GM12874 (cell line): ENCODE results near the gene WDR3.

Experiments
- CTCF ChIP-seq: IDR thresholded peaks from 2 replicates; pipeline ENCODE4 v1.5.1; 2011; ENCODE audit warnings: low read depth, mild to moderate bottlenecking, control low read depth, low read length, moderate library complexity; ENCODE audit not compliant: insufficient read depth

Gene WDR3

GRCh38 chr1:117981455-117982192, 52.1 kb downstream of the WDR3 start:
- no peak for TF ChIP-seq CTCF

- no peak for TF ChIP-seq CTCF
Observed at GRCh38 chr1:117985239-117985638, 55.7 kb downstream of the WDR3 start.

DNA sequence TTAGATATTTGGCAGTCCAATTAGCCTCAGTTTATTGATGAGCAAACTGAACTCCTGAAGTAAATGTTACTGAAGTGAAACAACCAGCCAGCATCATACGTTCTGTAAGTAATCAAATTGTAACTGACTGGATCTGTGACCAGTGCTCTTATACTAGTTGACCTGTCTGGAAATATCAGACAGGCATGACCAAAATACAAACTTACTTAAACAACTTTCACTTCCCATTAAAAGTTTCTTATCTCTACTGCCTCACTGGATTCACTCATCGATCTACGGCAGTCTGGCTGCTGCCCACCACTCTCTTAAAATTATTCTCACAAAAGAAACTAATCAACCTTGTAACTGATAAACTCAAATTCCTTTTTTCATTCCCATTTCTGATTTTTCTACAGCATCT, 56.4 kb downstream of the WDR3 start:
- TF ChIP-seq CTCF: no peak

DNA sequence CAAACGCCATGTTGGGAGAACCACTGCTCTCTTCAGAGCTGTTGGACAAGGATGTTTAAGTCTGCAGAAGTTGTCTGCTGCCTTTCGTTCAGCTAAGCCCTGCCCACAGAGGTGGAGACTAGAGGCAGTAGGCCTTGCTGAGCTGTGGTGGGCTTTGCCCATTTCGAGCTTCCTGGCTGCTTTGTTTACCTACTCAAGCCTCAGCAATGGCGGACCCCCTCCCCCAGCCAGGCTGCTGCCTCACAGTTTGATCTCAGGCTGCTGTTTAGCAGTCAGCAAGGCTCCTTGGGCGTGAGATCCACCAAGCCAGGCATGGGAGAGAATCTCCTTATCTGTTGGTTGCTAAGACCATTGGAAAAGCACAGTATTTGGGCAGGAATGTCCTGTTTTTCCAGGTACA, 74.8 kb downstream of the WDR3 start:
- TF ChIP-seq CTCF: no peak

DNA sequence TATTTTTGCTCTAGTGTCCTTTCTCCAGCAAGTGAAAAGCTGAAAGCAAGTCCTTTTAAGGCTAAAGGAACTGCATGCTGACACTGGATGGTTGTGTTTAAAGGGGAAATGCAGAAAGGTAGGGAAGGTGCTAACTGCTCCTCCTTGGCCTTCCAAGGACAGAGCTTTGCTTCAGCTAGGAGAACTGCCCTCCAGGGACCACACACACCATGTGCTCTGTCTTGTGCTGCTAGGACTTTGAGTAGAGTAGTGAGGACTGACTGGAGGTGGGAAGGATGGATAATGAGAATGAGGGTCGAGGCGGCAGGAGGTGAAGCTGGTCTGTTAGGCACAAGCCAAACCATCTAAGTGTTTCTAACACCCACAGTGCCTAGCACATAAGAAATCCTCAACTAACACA, 77.9 kb downstream of the WDR3 start:
- no peak for TF ChIP-seq CTCF

DNA sequence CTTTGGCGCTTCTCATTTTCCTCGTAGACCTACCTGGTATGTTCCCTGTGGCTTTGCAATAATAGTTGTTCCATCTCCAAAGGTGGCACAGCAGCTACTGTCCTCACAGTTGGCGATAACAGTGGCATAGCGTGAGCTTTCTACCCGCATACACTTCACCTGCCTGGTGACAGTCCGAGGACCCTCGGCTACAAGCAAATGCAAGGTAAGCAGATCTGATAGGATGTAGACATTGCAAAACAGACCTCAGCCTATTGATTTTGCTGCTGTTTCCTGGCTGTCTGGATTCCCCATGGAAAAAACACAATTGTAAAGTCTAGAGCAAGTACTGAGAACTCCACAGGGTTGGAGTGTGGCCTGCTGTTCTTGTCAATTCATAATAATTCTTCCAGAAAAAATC, 78.5 kb downstream of the WDR3 start:
- TF ChIP-seq CTCF: no peak

GRCh38 chr1:118012515-118013124, 83.1 kb downstream of the WDR3 start:
- no peak for TF ChIP-seq CTCF
